ENCODE measurements around the gene SLMAP. TPM values are rescaled to one million over a fixed set of nuclear protein-coding genes. Genes with fewer than 3 reads are reported as not detected.

Gene SLMAP
- total and polyA plus RNA-seq, 10 donors, result 7.8 to 77.3 (median 62.9) TPM

DNA sequence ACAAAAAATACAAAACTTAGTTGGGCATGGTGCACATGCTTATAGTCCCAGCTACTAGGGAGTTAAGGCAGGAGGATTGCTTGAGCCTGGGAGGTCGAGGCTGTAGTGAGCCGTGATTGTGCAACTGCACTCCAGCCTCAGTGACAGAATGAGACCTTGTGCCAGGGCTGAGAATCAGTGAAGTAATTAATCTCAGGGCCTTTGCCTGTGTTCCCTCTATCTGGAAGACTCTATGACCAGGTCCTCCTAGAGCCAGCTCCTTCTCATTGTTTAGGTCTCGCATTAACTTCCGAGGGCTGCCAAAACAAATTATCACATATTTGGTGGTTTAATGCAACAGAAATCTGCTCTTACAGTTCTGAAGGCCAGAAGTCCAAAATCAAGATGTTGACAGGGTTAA is 210.7 kb downstream of the SLMAP start:
- Histone ChIP-seq H3K27me3 (replicated peaks in 1 of 7) (no peaks in the 10 kb centered on the region), H3K4me3 (no peak overlapping the region), H3K4me1 (peaks cover 0 to 2% (median 0%) of the 10 kb centered on the region in 6 donors), H3K36me3 (no peaks in the 10 kb centered on the region), H3K27ac (no peak overlapping the region), H3K9me3 (no peaks in the 10 kb centered on the region)
- WGBS, 5 donors, result 46 to 77% (median 51%) methylated on average over 4 of the region's 4 CpGs
- DNase-seq, result no peak
- intact Hi-C loops (cut with DNase I; ENCODE audit: low total_unique reads), result no loop called here
- no peak for TF ChIP-seq POLR2A (IDR thresholded peaks at IDR 0.05)
- no peak for TF ChIP-seq POLR2AphosphoS5 (IDR thresholded peaks at IDR 0.05)
- TF ChIP-seq, protein P1, sequence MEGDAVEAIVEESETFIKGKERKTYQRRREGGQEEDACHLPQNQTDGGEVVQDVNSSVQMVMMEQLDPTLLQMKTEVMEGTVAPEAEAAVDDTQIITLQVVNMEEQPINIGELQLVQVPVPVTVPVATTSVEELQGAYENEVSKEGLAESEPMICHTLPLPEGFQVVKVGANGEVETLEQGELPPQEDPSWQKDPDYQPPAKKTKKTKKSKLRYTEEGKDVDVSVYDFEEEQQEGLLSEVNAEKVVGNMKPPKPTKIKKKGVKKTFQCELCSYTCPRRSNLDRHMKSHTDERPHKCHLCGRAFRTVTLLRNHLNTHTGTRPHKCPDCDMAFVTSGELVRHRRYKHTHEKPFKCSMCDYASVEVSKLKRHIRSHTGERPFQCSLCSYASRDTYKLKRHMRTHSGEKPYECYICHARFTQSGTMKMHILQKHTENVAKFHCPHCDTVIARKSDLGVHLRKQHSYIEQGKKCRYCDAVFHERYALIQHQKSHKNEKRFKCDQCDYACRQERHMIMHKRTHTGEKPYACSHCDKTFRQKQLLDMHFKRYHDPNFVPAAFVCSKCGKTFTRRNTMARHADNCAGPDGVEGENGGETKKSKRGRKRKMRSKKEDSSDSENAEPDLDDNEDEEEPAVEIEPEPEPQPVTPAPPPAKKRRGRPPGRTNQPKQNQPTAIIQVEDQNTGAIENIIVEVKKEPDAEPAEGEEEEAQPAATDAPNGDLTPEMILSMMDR (IDR thresholded peaks at IDR 0.05 in 8 of 11, conservative IDR thresholded peaks at IDR 0.05 in 3 of 11), result no peak

DNA sequence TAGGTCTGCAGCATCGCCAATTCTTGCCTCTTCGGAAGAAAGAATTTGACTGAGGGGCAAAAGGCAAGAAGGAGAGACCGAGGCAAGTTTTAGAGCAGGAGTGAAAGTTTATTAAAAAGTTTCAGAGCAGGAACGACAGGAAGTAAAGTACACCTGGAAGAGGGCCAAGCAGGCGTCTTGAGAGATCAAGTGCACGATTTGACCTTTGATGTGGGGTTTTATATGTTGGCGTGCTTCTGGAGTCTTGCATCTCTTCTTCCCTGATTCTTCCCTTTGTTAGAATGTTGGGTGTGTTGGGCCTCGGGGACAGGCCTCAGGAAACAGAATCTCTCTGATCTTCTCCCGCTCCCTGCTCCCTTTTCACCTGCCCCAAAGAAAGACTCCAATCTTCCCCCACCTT is 211.5 kb downstream of the SLMAP start:
- intact Hi-C loops (cut with DNase I; ENCODE audit: low total_unique reads), result no loop called here
- H3K27me3 ChIP-seq (replicated peaks in 1 of 7), result no peaks in the 10 kb centered on the region
- H3K9me3 ChIP-seq, result no peaks in the 10 kb centered on the region
- 53 to 72% (median 68%) methylated on average over 9 of the region's 9 CpGs for WGBS, 5 donors
- no peak overlapping the region for H3K27ac ChIP-seq
- peaks cover 0 to 8% (median 2%) of the 10 kb centered on the region in 6 donors for H3K4me1 ChIP-seq
- H3K36me3 ChIP-seq, result no peaks in the 10 kb centered on the region
- TF ChIP-seq POLR2A (IDR thresholded peaks at IDR 0.05), result no peak
- H3K4me3 ChIP-seq, result no peak overlapping the region
- no peak for DNase-seq

DNA sequence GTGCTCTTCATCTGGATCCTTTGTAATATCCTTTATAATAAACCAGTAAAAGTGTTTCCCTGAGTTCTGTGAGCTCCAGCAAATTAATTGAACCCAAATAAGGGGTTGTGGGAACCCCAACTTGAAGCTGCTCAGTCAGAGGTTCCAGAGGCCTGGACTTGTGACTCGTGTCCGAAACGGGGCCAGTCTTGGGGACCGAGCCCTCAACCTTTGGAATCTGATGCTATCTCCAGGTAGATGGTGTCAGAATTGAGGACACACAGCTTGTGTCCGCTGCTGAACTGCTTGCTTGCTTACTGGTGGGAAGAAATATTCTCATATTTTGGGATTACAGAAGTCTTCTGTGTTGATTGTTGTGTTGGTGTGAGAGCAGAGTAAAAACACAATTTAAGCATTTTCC is 212.4 kb downstream of the SLMAP start:
- no peak for TF ChIP-seq POLR2AphosphoS5 (IDR thresholded peaks at IDR 0.05)
- TF ChIP-seq, protein P1 (IDR thresholded peaks at IDR 0.05 in 8 of 11, conservative IDR thresholded peaks at IDR 0.05 in 3 of 11), result no peak
- TF ChIP-seq POLR2A (IDR thresholded peaks at IDR 0.05), result no peak
- intact Hi-C loops (cut with DNase I; ENCODE audit: low total_unique reads), result no loop called here
- Histone ChIP-seq H3K4me3 (no peak overlapping the region), H3K4me1 (peaks cover 0 to 8% (median 2%) of the 10 kb centered on the region in 6 donors), H3K27ac (no peak overlapping the region), H3K36me3 (no peaks in the 10 kb centered on the region), H3K27me3 (replicated peaks in 1 of 7) (no peaks in the 10 kb centered on the region), H3K9me3 (no peaks in the 10 kb centered on the region)
- 94 to 99% (median 95%) methylated on average over 5 of the region's 5 CpGs for WGBS, 5 donors
- no peak for DNase-seq

DNA sequence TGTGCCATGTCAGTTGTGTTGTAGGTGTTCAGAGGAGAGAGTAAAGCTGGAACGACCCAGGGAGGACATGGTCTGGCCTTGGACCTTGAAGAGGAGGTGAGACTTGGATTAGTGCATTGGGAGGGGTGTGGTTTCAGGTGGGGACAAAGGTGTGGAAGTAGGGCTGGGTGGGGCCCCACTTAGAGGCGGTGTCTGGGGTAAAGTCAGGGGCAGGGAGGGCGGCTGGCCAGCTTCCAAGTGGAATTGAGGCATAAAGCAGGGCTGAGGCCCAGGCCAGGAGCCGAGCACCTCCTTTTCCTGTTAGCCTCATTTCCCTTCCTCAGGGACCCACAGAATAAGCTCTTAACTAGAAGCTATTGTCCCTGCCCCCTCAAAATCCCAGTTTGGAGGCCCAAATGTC is 215.9 kb downstream of the SLMAP start:
- no peaks in the 10 kb centered on the region for H3K27me3 ChIP-seq (replicated peaks in 1 of 7)
- no peaks in the 10 kb centered on the region for H3K36me3 ChIP-seq
- no peak for DNase-seq
- 51 to 78% (median 65%) methylated on average over 4 of the region's 4 CpGs for WGBS, 5 donors
- H3K27ac ChIP-seq, result no peak overlapping the region
- no peaks in the 10 kb centered on the region for H3K9me3 ChIP-seq
- H3K4me3 ChIP-seq, result no peak overlapping the region
- intact Hi-C loops (cut with DNase I; ENCODE audit: low total_unique reads), result no loop called here
- H3K4me1 ChIP-seq, result peaks cover 0 to 20% (median 7%) of the 10 kb centered on the region in 6 donors
- TF ChIP-seq, protein P1 (IDR thresholded peaks at IDR 0.05 in 8 of 11, conservative IDR thresholded peaks at IDR 0.05 in 3 of 11), result no peak
- TF ChIP-seq POLR2AphosphoS5 (IDR thresholded peaks at IDR 0.05) (no peak), POLR2A (IDR thresholded peaks at IDR 0.05) (no peak)
